Mesendoderm (in vitro differentiated cells): ENCODE measurements around the gene JAM2.
"Not testable (repeated sequence)": the region's sequence is repeated elsewhere in the genome, so short reads cannot be mapped to it uniquely, and the experiment has no call there.

ENCODE experiments used
- DNase-seq: peaks from one replicate; pipeline ENCODE4 v3.0.0; 2013
- H2AK5ac ChIP-seq: 2 replicates; pipeline ENCODE4 v1.6.1; 2013; ENCODE audit warnings: low read length, inconsistent platforms
- H2BK120ac ChIP-seq: 2 replicates; pipeline ENCODE4 v1.6.1; 2013; ENCODE audit warnings: low read depth, mild to moderate bottlenecking, low read length, moderate library complexity, mixed read lengths
- H2BK15ac ChIP-seq: replicated peaks from 2 replicates; pipeline ENCODE4 v1.6.1; 2013; ENCODE audit warnings: low read depth, mild to moderate bottlenecking, moderate library complexity
- H2BK5ac ChIP-seq: 2 replicates; pipeline ENCODE4 v1.6.1; 2013; ENCODE audit warnings: low read length, inconsistent platforms
- H3K18ac ChIP-seq: 2 replicates; pipeline ENCODE4 v1.6.1; 2013; ENCODE audit warnings: mild to moderate bottlenecking, low read length, mixed read lengths
- H3K23ac ChIP-seq: one replicate; pipeline ENCODE4 v1.6.1; 2013; ENCODE audit warnings: low read length
- H3K27ac ChIP-seq: 2 replicates; pipeline ENCODE4 v1.5.1; 2013; ENCODE audit warnings: low read depth, mild to moderate bottlenecking, inconsistent platforms, low read length, moderate library complexity
- H3K27me3 ChIP-seq: 2 replicates; pipeline ENCODE4 v1.6.1; 2013; ENCODE audit warnings: low read length, control low read depth, mild to moderate bottlenecking, inconsistent platforms; ENCODE audit not compliant: insufficient read depth, poor library complexity
- H3K36me3 ChIP-seq: 2 replicates; pipeline ENCODE4 v1.6.1; 2013; ENCODE audit warnings: low read length, inconsistent platforms; ENCODE audit not compliant: control insufficient read depth, insufficient read depth
- H3K4ac ChIP-seq: one replicate; pipeline ENCODE4 v1.6.1; 2013; ENCODE audit warnings: low read depth, mild to moderate bottlenecking, low read length, moderate library complexity
- H3K4me1 ChIP-seq: 2 replicates; pipeline ENCODE4 v1.6.1; 2013; ENCODE audit warnings: low read depth, low read length, inconsistent platforms; ENCODE audit not compliant: control insufficient read depth
- H3K4me2 ChIP-seq: 2 replicates; pipeline ENCODE4 v1.6.1; 2013; ENCODE audit warnings: low read length
- H3K4me3 ChIP-seq: 2 replicates; pipeline ENCODE4 v1.5.1; 2013; ENCODE audit warnings: mild to moderate bottlenecking, low read length
- H3K56ac ChIP-seq: one replicate; pipeline ENCODE4 v1.6.1; 2013; ENCODE audit warnings: low read length
- H3K79me1 ChIP-seq: 2 replicates; pipeline ENCODE4 v1.6.1; 2013; ENCODE audit warnings: low read length, inconsistent platforms
- H3K79me2 ChIP-seq: 2 replicates; pipeline ENCODE4 v1.6.1; 2013; ENCODE audit warnings: mild to moderate bottlenecking, low read length; ENCODE audit not compliant: control insufficient read depth, insufficient read depth
- H3K9ac ChIP-seq: 2 replicates; pipeline ENCODE4 v1.6.1; 2013; ENCODE audit warnings: low read length, inconsistent platforms
- H4K5ac ChIP-seq: one replicate; pipeline ENCODE4 v1.6.1; 2013; ENCODE audit warnings: low read length
- H4K8ac ChIP-seq: one replicate; pipeline ENCODE4 v1.6.1; 2013; ENCODE audit warnings: low read depth, mild to moderate bottlenecking, control low read depth, low read length, moderate library complexity
- WGBS: extraction: QIAGEN DNeasy Blood & Tissue Kit; methylation state at CpG from one replicate; pipeline ENCODE4 v1.1.7; 2013; ENCODE audit warnings: low lambda C conversion rate, missing lambda C conversion rate; ENCODE audit not compliant: insufficient coverage; ENCODE audit errors: extremely low coverage; 5-methylcytosine and 5-hydroxymethylcytosine counted together

JAM2 gene

DNA sequence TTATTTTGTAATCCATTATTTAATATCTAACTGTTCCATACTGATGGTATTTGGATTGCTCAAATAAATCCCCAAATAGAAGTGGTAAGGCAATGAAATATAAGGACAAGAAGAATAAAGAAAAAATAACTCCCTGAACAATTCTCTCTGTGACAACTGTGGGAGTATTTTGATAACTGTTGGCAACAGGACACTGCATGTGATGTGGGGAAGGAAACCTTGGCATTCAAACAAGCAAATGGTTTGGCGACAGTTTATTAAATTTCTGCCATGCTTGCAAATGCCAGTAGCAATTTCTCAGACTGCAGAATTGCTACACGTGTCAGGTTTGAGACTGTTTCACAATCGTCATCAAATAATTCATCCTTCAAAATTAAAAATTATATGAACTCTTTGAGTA is 23.2 kb upstream of the JAM2 start:
- no peak overlapping the region for H3K23ac ChIP-seq
- no peaks in the 10 kb centered on the region for H3K79me2 ChIP-seq
- H3K4me3 ChIP-seq = no peak overlapping the region
- no peak overlapping the region for H2BK15ac ChIP-seq
- no peaks in the 10 kb centered on the region for H3K79me1 ChIP-seq
- H3K36me3 ChIP-seq = no peaks in the 10 kb centered on the region
- no peak for DNase-seq
- H2BK5ac ChIP-seq = no peak overlapping the region
- no peak overlapping the region for H3K56ac ChIP-seq
- no peak overlapping the region for H3K9ac ChIP-seq
- no CpG with 5 or more reads among the region's 3 CpGs for WGBS
- no peaks in the 10 kb centered on the region for H3K4me1 ChIP-seq
- H2AK5ac ChIP-seq = no peak overlapping the region
- H3K4ac ChIP-seq = no peak overlapping the region
- no peak overlapping the region for H3K18ac ChIP-seq
- H3K27ac ChIP-seq = no peak overlapping the region
- no peak overlapping the region for H2BK120ac ChIP-seq
- H3K27me3 ChIP-seq = no peaks in the 10 kb centered on the region
- no peak overlapping the region for H3K4me2 ChIP-seq
- H4K8ac ChIP-seq = no peak overlapping the region
- H4K5ac ChIP-seq = no peak overlapping the region

- whole genome bisulfite sequencing = no CpG with 5 or more reads among the region's 2 CpGs
- Histone ChIP-seq H2AK5ac (no peak overlapping the region), H3K23ac (no peak overlapping the region), H4K5ac (no peak overlapping the region), H3K79me2 (no peaks in the 10 kb centered on the region), H3K27me3 (no peaks in the 10 kb centered on the region), H3K4ac (no peak overlapping the region), H3K4me3 (no peak overlapping the region), H3K9ac (no peak overlapping the region), H4K8ac (no peak overlapping the region), H3K36me3 (no peaks in the 10 kb centered on the region), H2BK15ac (no peak overlapping the region), H2BK120ac (no peak overlapping the region), H3K79me1 (no peaks in the 10 kb centered on the region), H2BK5ac (no peak overlapping the region), H3K4me1 (no peaks in the 10 kb centered on the region), H3K4me2 (no peak overlapping the region), H3K56ac (no peak overlapping the region), H3K18ac (no peak overlapping the region), H3K27ac (no peak overlapping the region)
- no peak for DNase-seq
These were observed 19.9 kb upstream of the JAM2 start for GRCh38 chr21:25619198-25619597.

GRCh38 chr21:25624511-25624910 is 14.5 kb upstream of the JAM2 start:
- H3K4me2 ChIP-seq = no peak overlapping the region
- H2BK5ac ChIP-seq = no peak overlapping the region
- no peaks in the 10 kb centered on the region for H3K36me3 ChIP-seq
- H3K79me2 ChIP-seq = no peaks in the 10 kb centered on the region
- no peak overlapping the region for H3K56ac ChIP-seq
- H3K4ac ChIP-seq = no peak overlapping the region
- no peak overlapping the region for H2BK15ac ChIP-seq
- no peak overlapping the region for H3K18ac ChIP-seq
- WGBS = no CpG with 5 or more reads among the region's 4 CpGs
- no peaks in the 10 kb centered on the region for H3K27me3 ChIP-seq
- H2AK5ac ChIP-seq = no peak overlapping the region
- DNase-seq = no peak
- no peak overlapping the region for H3K9ac ChIP-seq
- no peaks in the 10 kb centered on the region for H3K79me1 ChIP-seq
- H4K5ac ChIP-seq = no peak overlapping the region
- H4K8ac ChIP-seq = no peak overlapping the region
- no peak overlapping the region for H2BK120ac ChIP-seq
- H3K4me3 ChIP-seq = no peak overlapping the region
- H3K4me1 ChIP-seq = no peaks in the 10 kb centered on the region
- H3K27ac ChIP-seq = no peak overlapping the region
- H3K23ac ChIP-seq = no peak overlapping the region

GRCh38 chr21:25625036-25625435 is 14.0 kb upstream of the JAM2 start:
- Histone ChIP-seq H3K4ac (no peak overlapping the region), H3K79me2 (no peaks in the 10 kb centered on the region), H3K56ac (no peak overlapping the region), H2BK15ac (no peak overlapping the region), H3K79me1 (no peaks in the 10 kb centered on the region), H3K4me3 (no peak overlapping the region), H3K9ac (no peak overlapping the region), H3K36me3 (no peaks in the 10 kb centered on the region), H3K18ac (no peak overlapping the region), H3K27ac (no peak overlapping the region), H4K8ac (no peak overlapping the region), H2BK120ac (no peak overlapping the region), H2BK5ac (no peak overlapping the region), H3K4me2 (no peak overlapping the region), H3K4me1 (no peaks in the 10 kb centered on the region), H3K27me3 (no peaks in the 10 kb centered on the region), H3K23ac (no peak overlapping the region), H2AK5ac (no peak overlapping the region), H4K5ac (no peak overlapping the region)
- DNase-seq = no peak
- WGBS = no CpG with 5 or more reads among the region's 1 CpG

DNA sequence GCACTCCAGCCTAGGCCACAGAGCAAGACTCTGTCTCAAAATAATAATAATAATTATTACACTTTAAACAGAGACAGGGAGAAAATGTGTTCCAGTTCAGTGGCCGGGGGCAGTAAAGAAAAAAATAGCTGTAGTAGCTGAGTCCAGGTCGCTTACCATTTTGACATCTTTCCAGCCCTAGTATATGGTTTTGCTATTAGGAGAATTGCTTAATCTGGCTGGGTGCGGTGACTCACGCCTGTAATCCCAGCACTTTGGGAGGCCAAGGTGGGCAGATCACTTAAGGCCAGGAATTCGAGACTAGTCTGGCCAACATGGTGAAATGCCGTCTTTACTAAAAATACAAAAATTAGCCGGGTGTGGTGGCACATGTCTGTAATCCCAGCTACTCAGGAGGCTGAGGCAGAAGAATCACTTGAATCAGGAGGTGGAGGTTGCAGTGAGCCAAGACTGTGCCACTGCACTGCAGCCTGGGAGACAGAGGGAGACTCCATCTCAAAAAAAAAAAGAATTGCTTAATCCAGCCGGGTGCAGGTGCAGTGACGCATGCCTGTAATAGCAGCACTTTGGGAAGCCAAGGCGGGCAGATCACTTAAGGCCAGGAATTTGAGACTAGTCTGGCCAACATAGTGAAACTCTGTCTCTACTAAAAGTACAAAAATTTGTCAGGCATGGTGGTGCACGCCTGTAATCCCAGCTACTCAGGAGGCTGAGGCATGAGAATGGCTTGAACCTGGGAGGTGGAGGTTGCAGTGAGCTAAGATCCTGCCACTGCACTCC is 13.1 kb upstream of the JAM2 start:
- not testable (repeated sequence) for H2AK5ac ChIP-seq, H3K27ac ChIP-seq, H2BK5ac ChIP-seq, H3K79me2 ChIP-seq, H2BK120ac ChIP-seq, H3K4me3 ChIP-seq, H3K18ac ChIP-seq, DNase-seq, H2BK15ac ChIP-seq, H3K36me3 ChIP-seq, H3K4ac ChIP-seq, H4K8ac ChIP-seq, H3K4me1 ChIP-seq, H4K5ac ChIP-seq, H3K27me3 ChIP-seq, H3K23ac ChIP-seq, H3K9ac ChIP-seq, H3K56ac ChIP-seq, H3K79me1 ChIP-seq, H3K4me2 ChIP-seq
- no CpG with 5 or more reads among the region's 11 CpGs for WGBS

DNA sequence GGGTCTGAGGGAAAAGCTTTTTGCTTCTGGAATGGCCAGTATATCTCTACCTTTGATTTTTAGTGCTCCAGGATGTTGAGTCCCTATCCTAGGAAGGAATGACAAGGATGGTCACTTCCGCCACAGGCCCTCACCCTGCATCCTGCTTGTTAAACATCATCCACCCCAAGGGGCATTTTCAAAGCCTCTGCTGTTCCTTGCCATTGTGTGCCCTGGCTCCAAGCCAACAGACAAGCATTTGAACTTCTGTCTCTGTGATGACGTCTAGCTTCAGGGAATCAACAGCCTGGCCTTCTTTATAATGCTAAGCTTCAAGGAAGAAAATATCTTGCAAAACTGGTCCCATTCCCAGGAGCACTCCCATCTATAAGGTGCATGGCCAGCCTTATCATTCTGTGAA is 12.3 kb upstream of the JAM2 start:
- no peak overlapping the region for H3K18ac ChIP-seq
- no peaks in the 10 kb centered on the region for H3K79me1 ChIP-seq
- H3K56ac ChIP-seq = no peak overlapping the region
- H3K27ac ChIP-seq = no peak overlapping the region
- H2AK5ac ChIP-seq = no peak overlapping the region
- no CpG with 5 or more reads among the region's 2 CpGs for WGBS
- H4K5ac ChIP-seq = no peak overlapping the region
- H2BK15ac ChIP-seq = no peak overlapping the region
- H3K9ac ChIP-seq = no peak overlapping the region
- no peaks in the 10 kb centered on the region for H3K27me3 ChIP-seq
- no peak overlapping the region for H3K4me3 ChIP-seq
- H3K4me2 ChIP-seq = no peak overlapping the region
- H4K8ac ChIP-seq = no peak overlapping the region
- H3K4ac ChIP-seq = no peak overlapping the region
- no peak overlapping the region for H3K23ac ChIP-seq
- DNase-seq = no peak
- H3K36me3 ChIP-seq = no peaks in the 10 kb centered on the region
- H2BK5ac ChIP-seq = no peak overlapping the region
- no peaks in the 10 kb centered on the region for H3K79me2 ChIP-seq
- H3K4me1 ChIP-seq = no peaks in the 10 kb centered on the region
- no peak overlapping the region for H2BK120ac ChIP-seq
